Measurements from ENCODE around the gene IQCK.

DNA sequence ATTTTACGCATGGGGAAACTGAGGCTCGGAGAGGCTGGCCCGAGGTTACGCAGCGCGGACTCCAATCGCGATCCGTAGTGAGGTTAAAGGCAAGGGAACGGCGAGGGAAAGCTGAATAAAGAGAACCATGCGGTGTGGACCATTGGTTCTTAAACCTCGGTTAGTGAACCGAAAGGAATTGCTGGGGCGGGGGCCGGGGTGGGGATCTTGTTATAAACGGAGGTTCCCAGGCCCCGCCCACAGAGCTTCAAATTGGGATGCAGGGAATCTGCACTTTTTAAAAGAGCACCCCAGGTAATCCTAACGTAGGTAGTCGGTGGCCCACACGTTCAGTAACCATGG is 524 bp downstream of the IQCK start:
- TF ChIP-seq, protein P1, sequence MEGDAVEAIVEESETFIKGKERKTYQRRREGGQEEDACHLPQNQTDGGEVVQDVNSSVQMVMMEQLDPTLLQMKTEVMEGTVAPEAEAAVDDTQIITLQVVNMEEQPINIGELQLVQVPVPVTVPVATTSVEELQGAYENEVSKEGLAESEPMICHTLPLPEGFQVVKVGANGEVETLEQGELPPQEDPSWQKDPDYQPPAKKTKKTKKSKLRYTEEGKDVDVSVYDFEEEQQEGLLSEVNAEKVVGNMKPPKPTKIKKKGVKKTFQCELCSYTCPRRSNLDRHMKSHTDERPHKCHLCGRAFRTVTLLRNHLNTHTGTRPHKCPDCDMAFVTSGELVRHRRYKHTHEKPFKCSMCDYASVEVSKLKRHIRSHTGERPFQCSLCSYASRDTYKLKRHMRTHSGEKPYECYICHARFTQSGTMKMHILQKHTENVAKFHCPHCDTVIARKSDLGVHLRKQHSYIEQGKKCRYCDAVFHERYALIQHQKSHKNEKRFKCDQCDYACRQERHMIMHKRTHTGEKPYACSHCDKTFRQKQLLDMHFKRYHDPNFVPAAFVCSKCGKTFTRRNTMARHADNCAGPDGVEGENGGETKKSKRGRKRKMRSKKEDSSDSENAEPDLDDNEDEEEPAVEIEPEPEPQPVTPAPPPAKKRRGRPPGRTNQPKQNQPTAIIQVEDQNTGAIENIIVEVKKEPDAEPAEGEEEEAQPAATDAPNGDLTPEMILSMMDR (IDR thresholded peaks at IDR 0.05): no peak
- no peak for TF ChIP-seq POLR2A (IDR thresholded peaks at IDR 0.05)

All from thyroid gland (tissue), 4 donors.